ENCODE results near the gene SLC25A41.

The SLC25A41 gene

GRCh38 chr19:6392221-6393073, 41.1 kb downstream of the SLC25A41 start:
- no peaks in the 10 kb centered on the region for H3K9me2 ChIP-seq (ENCODE audit: low read depth, low read length)
- H4K20me1 ChIP-seq (ENCODE audit: insufficient read depth, low read length), result no peaks in the 10 kb centered on the region
- H3K4me2 ChIP-seq (ENCODE audit: low read length), result peak overlapping the region; percentile 98
- H3K4me3 ChIP-seq (ENCODE audit: low read depth, low read length, poor library complexity, severe bottlenecking), result peak overlapping the region; percentile 95
- H3K36me3 ChIP-seq (ENCODE audit: insufficient read depth, low read length), result peaks cover 32% of the 10 kb centered on the region
- H3F3A ChIP-seq (ENCODE audit: insufficient read depth, low read length), result no peaks in the 10 kb centered on the region; the same call in 1 of the 2 replicates
- H2AFZ ChIP-seq (ENCODE audit: low read length), result 0 out of 2 replicates have a peak overlapping the region, but pooled peaks have one; percentile 24
- no peaks in the 10 kb centered on the region for H3K9me3 ChIP-seq (ENCODE audit: low read length)
- no peaks in the 10 kb centered on the region for H3K27me3 ChIP-seq (ENCODE audit: insufficient read depth, low read length)
- peaks cover 5% of the 10 kb centered on the region; the same call in 1 of the 2 replicates for H3K79me2 ChIP-seq (ENCODE audit: insufficient read depth, low read length)
- peak overlapping the region; percentile 93 for H3K9ac ChIP-seq (ENCODE audit: low read length)
- no peak for TF ChIP-seq EZH2 (IDR thresholded peaks at IDR 0.05; ENCODE audit: borderline replicate concordance, low read length)
- TF ChIP-seq CTCF (IDR thresholded peaks at IDR 0.05; ENCODE audit: low read length), result no peak
- peak overlapping the region; percentile 36 for H3K27ac ChIP-seq (ENCODE audit: low read depth, low read length, poor library complexity, severe bottlenecking)
- peaks cover 16% of the 10 kb centered on the region for H3K4me1 ChIP-seq (ENCODE audit: insufficient read depth, low read length, severe bottlenecking)

- Histone ChIP-seq H3K27me3 (ENCODE audit: insufficient read depth, low read length) (no peaks in the 10 kb centered on the region), H2AFZ (ENCODE audit: low read length) (no peak overlapping the region), H3K36me3 (ENCODE audit: insufficient read depth, low read length) (peaks cover 66% of the 10 kb centered on the region), H3K79me2 (ENCODE audit: insufficient read depth, low read length) (peaks cover 2% of the 10 kb centered on the region; the same call in 1 of the 2 replicates), H3K4me2 (ENCODE audit: low read length) (no peak overlapping the region), H3K9me2 (ENCODE audit: low read depth, low read length) (no peaks in the 10 kb centered on the region), H3K9ac (ENCODE audit: low read length) (no peak overlapping the region), H3F3A (ENCODE audit: insufficient read depth, low read length) (no peaks in the 10 kb centered on the region), H3K9me3 (ENCODE audit: low read length) (no peaks in the 10 kb centered on the region), H4K20me1 (ENCODE audit: insufficient read depth, low read length) (no peaks in the 10 kb centered on the region), H3K27ac (ENCODE audit: low read depth, low read length, poor library complexity, severe bottlenecking) (no peak overlapping the region), H3K4me1 (ENCODE audit: insufficient read depth, low read length, severe bottlenecking) (peaks cover 7% of the 10 kb centered on the region), H3K4me3 (ENCODE audit: low read depth, low read length, poor library complexity, severe bottlenecking) (no peak overlapping the region)
- TF ChIP-seq EZH2 (IDR thresholded peaks at IDR 0.05; ENCODE audit: borderline replicate concordance, low read length), result no peak
- TF ChIP-seq CTCF (IDR thresholded peaks at IDR 0.05; ENCODE audit: low read length), result no peak
Observed at GRCh38 chr19:6387372-6387771, 46.2 kb downstream of the SLC25A41 start.

GRCh38 chr19:6384381-6384780, 49.2 kb downstream of the SLC25A41 start:
- Histone ChIP-seq H3K4me1 (ENCODE audit: insufficient read depth, low read length, severe bottlenecking) (no peaks in the 10 kb centered on the region), H4K20me1 (ENCODE audit: insufficient read depth, low read length) (no peaks in the 10 kb centered on the region), H2AFZ (ENCODE audit: low read length) (no peak overlapping the region), H3K27me3 (ENCODE audit: insufficient read depth, low read length) (no peaks in the 10 kb centered on the region), H3K36me3 (ENCODE audit: insufficient read depth, low read length) (peaks cover 79% of the 10 kb centered on the region), H3K4me2 (ENCODE audit: low read length) (no peak overlapping the region), H3K9ac (ENCODE audit: low read length) (no peak overlapping the region), H3K27ac (ENCODE audit: low read depth, low read length, poor library complexity, severe bottlenecking) (no peak overlapping the region), H3K9me2 (ENCODE audit: low read depth, low read length) (no peaks in the 10 kb centered on the region), H3F3A (ENCODE audit: insufficient read depth, low read length) (no peaks in the 10 kb centered on the region), H3K79me2 (ENCODE audit: insufficient read depth, low read length) (no peaks in the 10 kb centered on the region), H3K9me3 (ENCODE audit: low read length) (no peaks in the 10 kb centered on the region), H3K4me3 (ENCODE audit: low read depth, low read length, poor library complexity, severe bottlenecking) (no peak overlapping the region)
- TF ChIP-seq EZH2 (IDR thresholded peaks at IDR 0.05; ENCODE audit: borderline replicate concordance, low read length), result no peak
